NCI-H345 treated with DMSO at 0.1 percent for 48 hours (cell line): Measurements from ENCODE around the gene ZNF432.
"Not testable (repeated sequence)": the region's sequence is repeated elsewhere in the genome, so short reads cannot be mapped to it uniquely, and the experiment has no call there.

Experiments
- DNase-seq: peaks from one replicate; lab custom pipeline; 2025; ENCODE audit not compliant: unreplicated experiment; lab: John Stamatoyannopoulos, UW

The ZNF432 gene

DNA sequence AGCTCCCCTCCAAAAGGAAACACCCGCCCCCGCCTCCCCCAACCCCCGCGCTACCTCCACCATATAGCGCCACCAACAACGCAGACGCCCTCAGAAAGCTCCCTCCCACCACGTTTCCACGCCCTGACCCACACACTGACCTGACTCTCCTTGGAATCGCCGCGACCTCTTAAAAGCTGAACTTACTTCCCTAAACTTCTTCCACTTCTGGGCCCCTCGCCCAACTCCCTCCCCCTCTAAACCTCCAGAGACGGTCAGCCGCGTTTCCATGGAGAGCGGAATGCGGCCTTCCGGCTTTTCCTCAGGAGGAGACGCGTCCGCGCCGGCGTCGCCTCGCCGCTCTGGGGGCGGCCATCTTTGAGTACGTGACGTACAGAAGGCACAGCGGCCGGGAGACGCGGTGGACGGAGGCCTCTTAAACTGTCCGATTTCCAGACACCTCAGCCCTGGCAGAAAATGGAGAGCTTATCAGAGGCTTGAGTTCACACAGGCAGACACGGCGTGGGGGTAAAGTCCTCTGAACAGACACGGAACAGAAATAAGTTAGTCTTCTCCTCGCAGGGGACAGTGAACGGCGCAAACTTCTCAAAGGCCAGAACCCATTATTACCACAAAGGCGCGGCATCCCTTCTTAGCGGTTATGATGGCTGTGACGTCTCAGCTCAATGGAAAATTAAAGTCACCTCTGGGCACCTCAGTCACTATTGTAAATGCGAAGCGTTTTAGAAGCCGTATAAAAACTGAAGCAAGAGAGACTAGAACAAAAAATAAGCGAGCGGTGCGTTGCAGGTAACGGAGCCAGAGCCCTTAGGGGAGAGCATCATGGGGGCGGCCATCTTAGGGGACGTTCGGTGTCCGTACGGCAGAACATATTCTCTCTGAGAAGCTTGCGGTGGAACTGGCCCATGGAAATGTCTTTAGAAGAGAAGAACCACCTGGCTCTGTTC, at the start of gene ZNF432:
Gene ZNF432 (minus strand): TSS at position 284 of the 947 bp plus-strand sequence. CDS start 1,970 bp downstream, outside the sequence.
- peak; percentile 76 for DNase-seq

DNA sequence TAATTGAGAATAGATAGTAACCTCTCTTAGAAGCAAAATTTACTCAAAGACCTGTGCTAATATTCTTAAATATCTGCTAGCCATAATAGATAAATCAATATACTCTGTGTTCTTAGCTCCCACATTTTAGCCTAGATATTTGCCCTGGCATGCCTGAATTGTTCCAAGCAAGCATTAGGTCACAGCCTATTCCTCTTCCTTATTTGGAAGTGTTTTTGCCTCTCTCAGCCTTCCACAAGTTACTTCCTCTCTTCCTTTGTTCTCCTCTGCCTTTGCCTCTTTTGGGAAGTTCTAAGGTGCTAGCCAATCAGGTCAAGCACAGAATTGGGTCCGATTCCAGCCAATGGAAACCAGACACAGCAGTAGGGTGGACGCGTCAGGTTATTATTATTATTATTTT, 47.8 kb upstream of the ZNF432 start:
- DNase-seq: not testable (repeated sequence)

DNA sequence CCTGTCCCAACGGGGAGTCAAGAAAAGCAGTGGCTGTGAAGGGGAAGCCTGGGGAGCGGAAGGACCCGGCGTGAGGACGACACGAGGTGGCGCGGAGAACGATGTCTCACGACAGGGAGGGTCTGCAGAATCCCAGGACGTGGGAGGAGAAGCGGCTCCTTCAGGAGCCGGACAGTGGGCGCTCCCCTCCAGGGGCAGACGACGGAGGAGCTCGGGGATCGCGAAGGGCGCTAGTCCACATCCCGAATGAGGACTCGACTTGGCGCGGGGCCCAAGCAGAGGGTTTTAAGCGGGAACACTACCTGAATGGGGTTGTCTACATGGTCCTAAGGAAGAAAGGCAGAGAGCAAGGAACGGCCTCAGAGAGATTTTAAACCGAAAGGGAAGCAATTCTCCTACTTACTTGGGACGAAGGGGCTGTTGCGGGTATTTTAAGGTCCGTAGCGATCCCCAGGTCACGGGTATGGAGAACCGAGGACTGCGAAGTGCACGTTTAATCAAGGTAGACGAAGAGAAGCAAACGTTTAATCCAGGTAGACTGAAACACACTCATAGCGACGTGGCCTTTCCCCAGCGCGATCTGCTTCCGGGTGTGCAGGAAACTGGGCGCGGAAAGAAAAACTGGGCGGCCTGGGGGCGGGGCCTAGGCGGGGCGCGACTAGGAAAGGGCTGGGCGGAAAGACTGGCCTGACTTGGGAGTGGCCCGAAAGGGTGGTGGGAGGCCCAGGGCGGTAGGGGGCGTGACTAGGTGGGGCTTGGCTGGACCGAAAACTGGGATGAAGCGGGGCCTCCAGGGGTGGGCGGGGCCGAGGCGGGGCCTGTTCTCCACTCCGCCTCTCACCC, 46.8 kb upstream of the ZNF432 start, which contains the start of gene ZNF841:
Gene ZNF841 (minus strand): TSS at position 594 of the 843 bp plus-strand sequence. CDS start 10,964 bp downstream, outside the sequence.
- DNase-seq: peak; percentile 27

DNA sequence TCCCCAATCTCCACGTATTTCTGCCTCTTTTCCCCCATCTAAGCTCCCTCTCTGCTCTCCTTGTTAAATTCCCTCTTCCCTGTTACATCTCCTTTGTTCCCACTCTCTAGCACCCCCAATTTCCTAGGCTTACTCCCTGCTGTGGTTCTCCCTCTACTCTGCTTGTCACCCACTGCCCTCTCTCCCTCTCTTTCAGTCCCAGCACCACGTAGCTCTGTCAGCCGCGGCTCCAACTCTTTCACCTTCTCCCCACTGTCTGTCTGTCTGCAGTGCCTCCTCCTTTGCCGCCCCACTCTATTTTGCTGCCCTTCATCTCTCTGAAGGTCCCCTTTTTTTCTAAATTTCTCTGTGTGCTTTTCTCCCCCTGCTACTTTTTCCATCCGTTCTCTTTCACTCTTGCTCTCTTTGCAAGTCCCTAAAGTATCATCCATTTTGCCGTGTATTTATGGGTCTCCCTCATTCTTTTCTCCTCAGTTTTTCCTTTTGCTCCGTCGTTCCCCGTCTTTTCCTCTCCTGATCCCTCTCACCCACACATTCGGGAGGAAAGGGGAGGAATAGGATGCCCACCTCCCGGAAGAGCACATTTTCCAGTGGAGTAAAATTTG, 46.0 kb upstream of the ZNF432 start:
- peak; percentile 0 for DNase-seq

DNA sequence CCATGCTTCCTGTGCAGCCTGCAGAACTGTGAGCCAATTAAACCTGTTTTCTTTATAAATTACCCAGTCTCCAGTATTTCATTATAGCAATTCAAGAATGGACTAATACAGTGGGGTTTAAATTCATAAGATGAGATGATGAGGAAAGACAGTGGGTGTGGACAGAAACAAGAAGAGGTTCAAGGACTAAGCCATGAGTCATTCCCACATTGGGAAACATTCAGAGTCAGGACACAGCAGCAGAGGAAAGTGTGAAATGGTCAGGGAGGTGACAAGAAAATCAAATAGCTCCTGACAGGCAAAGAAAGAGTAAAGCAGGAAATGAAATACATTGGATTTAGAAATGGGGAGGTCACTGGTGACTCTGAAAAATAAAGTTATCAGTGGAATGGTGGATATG, 37.8 kb upstream of the ZNF432 start:
- no peak for DNase-seq

DNA sequence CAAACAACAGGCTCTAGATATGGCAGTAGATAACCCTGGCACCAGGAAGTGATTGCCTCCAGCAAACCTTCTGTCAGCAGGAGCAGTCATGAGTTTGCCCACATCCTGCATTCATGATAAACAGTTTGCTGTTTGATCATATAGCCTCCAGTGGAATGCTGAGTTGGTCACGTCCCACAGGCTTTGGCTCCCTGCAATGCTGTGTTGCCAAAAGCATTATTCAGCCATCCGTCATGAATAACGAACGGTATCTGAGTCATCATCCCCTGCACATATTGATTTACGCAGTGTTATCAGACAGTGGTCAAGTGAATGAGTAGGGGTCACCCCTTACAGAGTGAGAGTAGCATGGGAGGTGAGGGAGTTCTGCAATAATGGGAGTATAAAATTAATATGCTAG, 21.9 kb upstream of the ZNF432 start:
- no peak for DNase-seq

DNA sequence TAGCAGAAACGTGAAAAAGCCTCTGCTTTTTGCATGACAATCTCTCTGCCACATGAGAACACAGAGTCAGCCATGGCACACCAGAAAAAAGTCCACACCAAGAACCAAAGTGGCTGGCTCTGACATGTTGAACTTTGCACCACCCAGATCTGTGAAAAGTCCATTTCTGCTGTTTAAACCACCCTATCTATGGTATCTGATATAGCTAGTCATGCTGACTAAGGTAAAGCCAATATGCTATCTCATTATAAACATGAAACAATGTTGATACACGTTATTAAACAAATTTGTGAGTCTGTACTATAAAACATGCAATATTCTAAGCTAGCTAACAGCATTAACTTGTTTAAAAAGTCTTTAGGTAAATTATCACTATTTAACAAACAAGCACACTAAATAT, 21.0 kb upstream of the ZNF432 start:
- no peak for DNase-seq

DNA sequence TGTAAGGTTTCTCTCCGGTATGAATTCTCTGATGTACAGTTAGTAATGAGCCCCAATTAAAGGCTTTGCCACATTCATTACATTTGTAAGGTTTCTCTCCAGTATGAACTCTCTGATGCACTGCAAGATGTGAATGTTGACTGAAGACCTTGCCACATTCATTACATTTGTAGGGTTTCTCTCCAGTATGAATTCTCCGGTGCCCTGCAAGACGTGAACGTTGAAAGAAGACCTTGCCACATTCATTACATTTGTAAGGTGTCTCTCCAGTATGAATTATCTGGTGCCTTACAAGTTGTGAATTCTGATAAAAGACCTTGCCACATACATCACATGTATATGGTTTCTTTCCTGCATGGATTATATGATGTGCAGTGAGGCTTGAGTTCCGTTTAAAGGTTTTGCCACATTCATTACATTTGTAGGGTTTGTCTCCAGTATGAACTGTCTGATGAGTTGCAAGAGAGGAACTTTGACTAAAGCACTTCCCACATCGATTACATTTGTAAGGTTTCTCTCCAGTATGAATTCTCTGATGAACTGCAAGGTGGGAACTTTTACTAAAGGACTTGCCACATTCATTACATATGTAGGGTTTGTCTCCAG, 17.7 kb upstream of the ZNF432 start:
- DNase-seq: no peak

DNA sequence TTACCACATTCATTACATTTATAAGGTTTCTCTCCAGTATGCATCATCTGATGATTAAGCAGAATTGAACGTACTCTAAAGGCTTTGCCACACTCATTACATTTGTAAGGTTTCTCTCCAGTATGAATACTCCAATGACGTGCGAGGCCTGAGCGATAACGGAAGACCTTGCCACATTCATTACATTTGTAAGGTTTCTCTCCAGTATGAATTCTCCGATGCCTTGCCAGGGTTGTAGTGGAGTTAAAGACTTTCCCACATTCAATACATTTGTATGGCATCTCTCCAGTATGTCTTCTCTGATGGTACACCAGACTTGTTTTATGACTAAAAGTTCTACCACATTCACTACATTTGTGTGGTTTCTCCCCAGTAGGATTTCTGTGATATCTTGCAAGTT, 16.8 kb upstream of the ZNF432 start:
- DNase-seq: no peak

DNA sequence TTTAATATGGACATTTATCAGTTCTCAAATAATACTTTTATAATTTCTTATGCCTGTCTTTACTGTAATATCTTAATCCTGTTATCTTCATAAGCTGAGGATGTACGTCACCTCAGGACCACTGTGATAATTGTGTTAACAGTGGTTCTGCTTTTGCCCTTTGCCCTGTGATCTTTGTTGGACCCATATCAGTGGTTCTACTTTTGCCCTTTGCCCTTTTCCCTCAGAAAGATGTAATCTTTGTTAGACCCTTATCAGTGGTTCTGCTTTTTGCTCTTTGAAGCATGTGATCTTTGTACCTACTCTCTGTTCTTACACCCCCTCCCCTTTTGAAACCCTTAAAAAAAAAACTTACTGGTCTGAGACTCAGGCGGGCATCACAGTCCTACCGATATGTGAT, 7.8 kb upstream of the ZNF432 start:
- DNase-seq: not testable (repeated sequence)

DNA sequence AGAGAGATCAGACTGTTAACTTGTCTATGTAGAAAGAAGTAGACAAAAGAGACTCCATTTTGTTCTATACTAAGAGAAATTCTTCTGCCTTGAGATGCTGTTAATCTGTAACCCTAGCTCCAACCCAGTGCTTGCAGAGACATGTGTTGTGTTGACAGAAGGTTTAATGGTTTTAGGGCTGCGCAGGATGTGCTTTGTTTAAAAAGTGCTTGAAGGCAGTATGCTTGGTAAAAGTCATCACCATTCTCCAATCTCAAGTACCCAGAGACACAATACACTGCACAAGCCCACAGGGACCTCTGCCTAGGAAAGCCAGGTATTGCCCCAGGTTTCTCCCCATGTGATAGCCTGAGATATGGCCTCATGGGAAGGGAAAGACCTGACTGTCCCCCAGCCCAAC, 3.1 kb upstream of the ZNF432 start:
- DNase-seq: peak; percentile 32

DNA sequence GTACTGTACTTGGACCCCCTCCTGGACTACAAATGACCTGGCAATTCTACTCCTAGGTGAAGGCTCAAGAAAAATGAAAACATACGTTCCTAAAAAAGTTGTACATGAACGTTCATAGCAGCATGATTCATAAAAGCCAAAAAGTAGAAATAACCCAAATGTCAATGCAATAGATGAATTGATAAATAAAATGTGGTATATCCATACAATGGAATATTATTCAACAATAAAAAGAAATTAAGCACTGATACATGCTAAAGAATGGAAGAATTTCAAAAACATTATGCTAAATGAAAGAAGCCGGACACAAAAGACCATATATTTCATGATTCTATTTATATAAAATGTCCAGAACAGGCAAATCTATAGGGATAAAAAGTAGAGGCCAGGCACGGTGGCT, 9.5 kb downstream of the ZNF432 start:
- no peak for DNase-seq

DNA sequence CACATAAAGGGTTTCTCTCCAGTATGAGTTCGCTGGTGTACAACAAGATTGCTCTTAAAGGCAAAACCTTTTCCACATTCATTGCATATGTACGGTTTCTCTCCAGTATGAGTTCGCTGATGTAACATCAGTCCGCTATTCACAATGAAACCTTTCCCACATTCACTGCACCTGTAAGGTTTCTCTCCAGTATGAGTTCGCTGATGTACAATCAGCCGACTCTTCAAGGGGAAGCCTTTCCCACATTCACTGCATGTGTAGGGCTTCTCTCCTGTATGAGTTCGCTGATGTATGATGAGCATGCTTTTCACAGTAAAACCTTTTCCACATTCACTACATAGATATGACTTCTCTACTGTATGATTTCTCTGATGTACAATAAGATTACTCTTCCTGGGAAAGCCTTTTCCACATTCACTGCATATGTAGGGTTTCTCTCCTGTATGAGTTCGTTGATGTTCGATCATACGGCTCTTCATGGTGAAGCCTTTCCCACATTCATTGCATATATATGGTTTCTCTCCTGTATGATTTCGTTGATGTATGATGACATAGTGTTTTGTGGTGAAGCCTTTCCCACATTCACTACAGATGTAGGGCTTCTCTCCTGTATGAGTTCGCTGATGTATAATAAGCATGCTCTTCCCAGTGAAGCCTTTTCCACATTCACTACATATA, 14.4 kb downstream of the ZNF432 start:
- DNase-seq: no peak

DNA sequence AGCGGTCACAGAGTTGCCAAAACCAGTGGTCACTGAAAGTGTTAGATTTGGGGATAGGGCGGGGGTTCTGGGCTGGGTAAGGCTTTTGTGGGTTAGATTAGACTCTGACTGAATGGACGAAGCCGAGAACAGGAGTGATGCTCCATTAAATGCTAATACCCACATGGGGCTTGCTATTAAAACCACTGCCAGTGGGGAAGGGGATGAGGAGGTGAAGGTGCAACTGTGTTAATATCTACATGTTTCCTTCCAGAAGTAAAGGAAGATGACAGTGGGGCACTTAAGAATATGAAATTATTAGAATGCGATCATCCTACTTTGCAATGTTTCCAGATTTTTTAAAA, 19.9 kb downstream of the ZNF432 start:
- DNase-seq: no peak

DNA sequence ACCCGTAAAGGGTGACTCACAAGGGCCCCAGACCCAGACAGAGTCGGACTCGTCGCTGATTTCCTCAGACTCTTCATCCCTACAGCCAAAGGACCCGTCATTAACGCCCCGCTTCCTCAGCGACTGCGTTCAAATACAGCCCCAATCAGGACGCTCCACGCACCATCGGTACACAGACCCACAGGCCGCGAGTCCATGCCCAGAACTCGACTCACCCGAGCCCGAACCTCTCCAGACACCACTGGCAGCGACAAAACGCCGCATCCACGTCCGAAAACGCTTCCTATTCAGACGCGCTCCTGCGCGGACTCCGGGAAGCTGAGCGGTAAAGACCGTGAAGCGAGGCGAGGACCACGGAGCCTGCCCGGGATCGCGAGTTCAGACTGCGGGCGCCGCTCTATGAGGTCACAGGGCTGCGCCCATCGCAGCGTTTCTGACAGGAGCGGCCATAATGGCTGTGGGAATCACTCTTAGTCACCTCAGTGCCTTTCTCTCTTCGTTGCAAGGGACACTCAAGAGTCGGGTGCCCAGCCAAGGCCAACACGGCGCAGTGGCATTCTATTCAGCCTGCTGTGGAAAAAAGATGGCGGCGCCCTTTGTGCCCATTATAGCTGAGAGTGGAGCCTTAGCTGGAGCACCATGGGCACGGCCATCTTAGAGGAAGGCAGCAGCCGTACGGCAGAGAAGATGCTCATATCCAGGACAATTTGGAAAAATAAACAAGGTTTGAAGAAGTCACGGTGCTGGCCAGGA, 20.4 kb downstream of the ZNF432 start, which contains the start of gene ZNF614:
Gene ZNF614 (minus strand): TSS at position 353 of the 753 bp plus-strand sequence. CDS start 2,634 bp downstream, outside the sequence.
- peak; percentile 58 for DNase-seq

DNA sequence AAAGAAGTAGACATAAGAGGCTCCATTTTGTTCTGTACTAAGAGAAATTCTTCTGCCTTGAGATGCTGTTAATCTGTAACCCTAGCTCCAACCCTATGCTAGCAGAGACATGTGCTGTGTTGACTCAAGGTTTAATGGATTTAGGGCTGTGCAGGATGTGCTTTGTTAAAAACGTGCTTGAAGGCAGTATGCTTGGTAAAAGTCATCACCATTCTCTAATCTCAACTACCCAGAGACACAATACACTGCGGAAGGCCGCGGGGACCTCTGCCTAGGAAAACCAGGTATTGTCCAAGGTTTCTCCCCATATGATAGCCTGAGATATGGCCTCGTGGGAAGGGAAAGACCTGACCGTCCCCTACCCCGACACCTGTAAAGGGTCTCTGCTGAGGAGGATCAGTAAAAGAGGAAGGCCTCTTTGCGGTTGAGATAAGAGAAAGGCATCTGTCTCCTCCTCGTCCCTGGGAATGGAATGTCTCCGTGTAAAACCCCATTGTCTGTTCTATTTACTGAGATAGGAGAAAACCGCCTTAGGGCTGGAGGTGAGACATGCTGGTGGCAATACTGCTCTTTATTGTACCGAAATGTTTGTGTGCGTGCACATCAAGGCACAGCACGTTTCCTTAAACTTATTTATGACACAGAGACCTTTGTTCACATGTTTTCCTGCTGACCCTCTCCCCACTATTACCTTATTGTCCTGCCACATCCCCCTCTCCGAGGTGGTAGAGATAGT, 22.2 kb downstream of the ZNF432 start:
- DNase-seq: not testable (repeated sequence)

DNA sequence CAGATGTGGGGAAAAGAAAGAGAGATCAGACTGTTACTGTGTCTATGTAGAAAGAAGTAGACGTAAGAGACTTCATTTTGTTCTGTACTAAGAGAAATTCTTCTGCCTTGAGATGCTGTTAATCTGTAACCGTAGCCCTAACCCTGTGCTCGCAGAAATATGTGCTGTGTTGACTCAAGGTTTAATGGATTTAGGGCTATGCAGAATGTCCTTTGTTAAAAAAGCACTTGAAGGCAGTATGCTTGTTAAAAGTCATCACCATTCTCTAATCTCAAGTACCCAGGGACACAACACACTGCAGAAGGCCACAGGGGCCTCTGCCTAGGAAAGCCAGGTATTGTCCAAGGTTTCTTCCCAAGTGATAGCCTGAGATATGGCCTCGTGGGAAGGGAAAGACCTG, 24.2 kb downstream of the ZNF432 start:
- DNase-seq: not testable (repeated sequence)

DNA sequence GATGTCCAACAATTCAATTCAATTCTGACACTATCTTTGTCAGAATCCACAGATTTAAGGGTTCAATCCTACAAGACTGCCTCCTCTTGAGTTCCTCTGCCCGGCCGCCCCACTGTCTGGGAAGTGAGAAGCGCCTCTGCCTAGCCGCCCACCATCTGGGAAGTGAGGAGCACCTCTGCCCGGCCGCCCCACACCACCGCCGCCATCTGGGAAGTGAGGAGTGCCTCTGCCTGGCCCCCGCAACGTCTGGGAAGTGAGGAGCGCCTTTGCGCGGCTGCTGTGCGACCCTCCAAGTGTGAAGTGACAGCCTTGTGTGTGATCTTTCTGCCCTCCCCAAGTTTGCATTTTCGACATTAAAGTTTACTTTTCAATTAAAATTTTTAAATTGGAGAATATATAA, 26.4 kb downstream of the ZNF432 start:
- DNase-seq: no peak

DNA sequence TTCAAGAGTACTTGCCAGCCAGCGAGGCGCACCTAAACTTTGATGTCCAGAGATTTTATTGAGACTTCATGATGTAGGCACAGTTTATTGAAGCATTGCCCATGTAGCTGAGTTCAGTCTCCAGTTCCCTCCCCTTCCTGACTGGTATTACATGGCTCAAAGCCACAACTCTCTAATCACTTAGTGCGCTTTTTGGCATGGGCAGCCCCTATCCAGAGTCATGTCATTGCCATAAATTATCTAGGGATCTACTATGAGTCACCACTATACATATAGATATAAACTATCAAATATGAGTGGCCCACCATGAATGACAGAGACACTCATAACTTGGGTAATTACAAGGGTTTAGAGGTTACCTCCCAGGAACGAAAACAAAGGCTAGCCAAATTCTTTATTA, 28.1 kb downstream of the ZNF432 start:
- no peak for DNase-seq
